AG04450 (cell line): ENCODE results near the gene ASIC5. TPM values are rescaled to one million over a fixed set of nuclear protein-coding genes. Genes with fewer than 3 reads are reported as not detected.
"Not testable (repeated sequence)": the region's sequence is repeated elsewhere in the genome, so short reads cannot be mapped to it uniquely, and the experiment has no call there.

Source experiments
- CTCF ChIA-PET: fragments of 300-600, 350-600 bp; formaldehyde crosslinking; extraction: SDS; loops from one replicate; lab custom pipeline; 2022; ENCODE audit warnings: antibody characterized with exemption, inconsistent platforms; lab: Charles Lee
- POLR2A ChIA-PET: fragments of 350-600 bp; formaldehyde crosslinking; extraction: SDS; loops from one replicate; lab custom pipeline; 2021; ENCODE audit warnings: antibody characterized with exemption, inconsistent platforms; lab: Yijun Ruan, JAX
- DNase-seq: peaks from one replicate; pipeline ENCODE4 v3.0.0-alpha.2; 2011; ENCODE audit warnings: low read depth, low spot score
- H3K27ac ChIP-seq: one replicate; pipeline ENCODE4 v1.5.1; 2012; ENCODE audit warnings: low read depth, low read length, control low read depth
- H3K27me3 ChIP-seq: one replicate; pipeline ENCODE4 v1.6.0; 2012; ENCODE audit warnings: low read length; ENCODE audit not compliant: control insufficient read depth, insufficient read depth
- H3K4me3 ChIP-seq: 2 replicates; pipeline ENCODE4 v1.5.1; 2011; ENCODE audit warnings: mild to moderate bottlenecking, low read depth, low read length, control low read depth
- H3K9me3 ChIP-seq: 2 replicates; pipeline ENCODE4 v1.5.1; 2012; ENCODE audit warnings: low read length; ENCODE audit not compliant: control insufficient read depth, insufficient read depth
- CTCF ChIP-seq: IDR thresholded peaks from 2 replicates; pipeline ENCODE4 v1.5.1; 2011; ENCODE audit warnings: low read depth, low read length, control low read depth, inconsistent platforms
- polyA plus RNA-seq: library from polyadenylated mRNA; depleted of rRNA; stranded (reverse); fragments of >200 nt; gene quantifications from 2 replicates; pipeline ENCODE4 v1.2.3, GENCODE V29; 2011

ASIC5 gene
- polyA plus RNA-seq, 1 experiment: not detected

GRCh38 chr4:155903453-155903852, 37.4 kb upstream of the ASIC5 start, which contains the start of gene TDO2:
TDO2 (plus strand) TSS chr4:155903696; CDS start chr4:155903759, 63 bp downstream.
- TF ChIP-seq CTCF: no peak
- no peak within 1 kb of the TSS for H3K4me3 ChIP-seq
- DNase-seq: no peak
- no peaks in the 10 kb centered on the region for H3K9me3 ChIP-seq
- POLR2A ChIA-PET: no interaction called here
- CTCF ChIA-PET: no interaction called here
- H3K27me3 ChIP-seq: no peaks in the 10 kb centered on the region
- H3K27ac ChIP-seq: no peak within 1 kb of the TSS

GRCh38 chr4:155901013-155901412, 34.9 kb upstream of the ASIC5 start:
- H3K9me3 ChIP-seq: no peaks in the 10 kb centered on the region; the same call in 1 of the 2 replicates
- no peaks in the 10 kb centered on the region for H3K27me3 ChIP-seq
- CTCF ChIA-PET: interaction anchor here (1.2 kb wide), 1 partner anchor 51 kb away, joined by 3 read pairs; no protein-coding TSS in a partner anchor
- POLR2A ChIA-PET: interaction anchor here (0.5 kb wide), 1 partner anchor 22 kb away, joined by 3 read pairs; no protein-coding TSS in a partner anchor
- TF ChIP-seq CTCF: no peak
- no peak for DNase-seq
- no peak overlapping the region for H3K27ac ChIP-seq
- no peak overlapping the region for H3K4me3 ChIP-seq

- Histone ChIP-seq H3K27me3 (no peaks in the 10 kb centered on the region), H3K4me3 (no peak overlapping the region), H3K9me3 (no peaks in the 10 kb centered on the region; the same call in 1 of the 2 replicates), H3K27ac (no peak overlapping the region)
- CTCF ChIA-PET: interaction anchor here (1.1 to 1.2 kb wide), 2 partner anchors 11 to 52 kb away, joined by 3 read pairs; no protein-coding TSS in a partner anchor
- POLR2A ChIA-PET: no interaction called here
- no peak for TF ChIP-seq CTCF
- DNase-seq: peak; percentile 6
Observed at GRCh38 chr4:155900381-155900780, 34.3 kb upstream of the ASIC5 start.

- ChIA-PET CTCF (interaction anchor here (1.1 kb wide), 1 partner anchor 10 kb away, joined by 3 read pairs; no protein-coding TSS in a partner anchor), POLR2A (no interaction called here)
- no peak for TF ChIP-seq CTCF
- H3K9me3 ChIP-seq: no peaks in the 10 kb centered on the region; the same call in 1 of the 2 replicates
- H3K27me3 ChIP-seq: no peaks in the 10 kb centered on the region
- DNase-seq: no peak
- H3K4me3 ChIP-seq: no peak overlapping the region
- H3K27ac ChIP-seq: no peak overlapping the region
Observed at GRCh38 chr4:155899891-155900290, 33.8 kb upstream of the ASIC5 start.

- H3K9me3 ChIP-seq, H3K4me3 ChIP-seq, CTCF ChIA-PET, DNase-seq, POLR2A ChIA-PET, H3K27ac ChIP-seq, H3K27me3 ChIP-seq: not testable (repeated sequence)
Observed at GRCh38 chr4:155898371-155898770, 32.3 kb upstream of the ASIC5 start.
